ENCODE results near the gene KRTAP19-3. TPM values are rescaled to one million over a fixed set of nuclear protein-coding genes. Genes with fewer than 3 reads are reported as not detected.

Gene KRTAP19-3
- total and polyA plus RNA-seq, 2 of the 8 experiments (the other 6 are each of a cell fraction or from before 2014, with no cell fraction given) = not detected

DNA sequence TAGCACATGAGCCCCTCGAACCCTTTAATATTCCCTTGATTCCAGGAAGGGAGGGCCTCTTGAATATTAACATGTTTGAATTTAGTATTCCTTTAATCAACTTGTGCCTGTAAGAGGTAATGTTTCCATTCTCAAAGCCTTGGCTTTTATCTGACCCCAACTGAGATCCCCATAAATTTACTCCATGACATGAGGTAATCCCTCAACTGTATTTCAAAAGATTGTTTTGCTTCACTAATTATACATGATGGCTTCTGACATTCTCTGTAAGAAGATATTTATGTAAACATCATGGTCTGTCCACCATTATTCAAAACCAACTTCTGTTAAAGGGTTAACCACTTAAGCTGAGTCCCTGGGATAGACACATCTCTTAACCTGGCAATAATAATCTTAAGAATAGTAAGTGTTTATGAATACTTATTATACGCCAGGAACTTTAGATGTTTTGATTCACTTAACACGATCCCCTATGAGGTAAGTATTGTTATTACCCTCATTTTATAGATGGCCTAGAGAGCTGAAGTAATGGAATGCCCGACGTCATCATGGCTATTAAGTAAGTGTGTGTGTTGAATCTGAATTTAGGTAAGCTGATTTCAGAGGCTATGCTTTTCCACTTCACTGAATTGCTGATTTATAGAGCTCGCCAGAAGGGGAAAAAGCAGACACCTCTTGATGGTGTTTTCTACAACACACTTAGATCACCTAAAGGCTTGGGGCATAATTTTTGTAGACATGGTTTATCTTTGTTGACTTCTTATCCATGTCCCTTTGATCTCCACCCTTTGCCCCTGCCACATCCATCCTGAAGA, 22.7 kb downstream of the KRTAP19-3 start (continued):
- TF ChIP-seq SP4 (IDR thresholded peaks at IDR 0.05; ENCODE audit: low read length) (no peak), GABPA (IDR thresholded peaks at IDR 0.05; ENCODE audit: borderline replicate concordance, insufficient read depth, low read length) (no peak), BRCA1 (IDR thresholded peaks at IDR 0.05; ENCODE audit: low read depth, low read length) (no peak), TEAD4 (IDR thresholded peaks at IDR 0.05; ENCODE audit: low read depth, low read length) (no peak), MAFK (IDR thresholded peaks at IDR 0.05; ENCODE audit: low read depth, low read length) (no peak), EZH2 (IDR thresholded peaks at IDR 0.05; ENCODE audit: low read depth, low read length, severe bottlenecking) (no peak), CTBP2 (IDR thresholded peaks at IDR 0.05; ENCODE audit: borderline replicate concordance, insufficient read depth, insufficient read length, low read length) (no peak)
- TF ChIP-seq, protein P1, sequence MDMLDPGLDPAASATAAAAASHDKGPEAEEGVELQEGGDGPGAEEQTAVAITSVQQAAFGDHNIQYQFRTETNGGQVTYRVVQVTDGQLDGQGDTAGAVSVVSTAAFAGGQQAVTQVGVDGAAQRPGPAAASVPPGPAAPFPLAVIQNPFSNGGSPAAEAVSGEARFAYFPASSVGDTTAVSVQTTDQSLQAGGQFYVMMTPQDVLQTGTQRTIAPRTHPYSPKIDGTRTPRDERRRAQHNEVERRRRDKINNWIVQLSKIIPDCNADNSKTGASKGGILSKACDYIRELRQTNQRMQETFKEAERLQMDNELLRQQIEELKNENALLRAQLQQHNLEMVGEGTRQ (IDR thresholded peaks at IDR 0.05; ENCODE audit: low read length) = no peak

Data from H1 (cell line).